GM21717 (cell line): ENCODE data around the gene TRMT61B.
A peak's percentile ranks its signal among the peaks of the same experiment; 100 is the strongest.

ENCODE experiments used
- ATAC-seq: cut with Tn5 transposase; IDR thresholded peaks from one replicate; pipeline ENCODE4 v1.9.1; 2021; ENCODE audit warnings: mild to moderate bottlenecking, moderate library complexity; ENCODE audit not compliant: unreplicated experiment

Gene TRMT61B

DNA sequence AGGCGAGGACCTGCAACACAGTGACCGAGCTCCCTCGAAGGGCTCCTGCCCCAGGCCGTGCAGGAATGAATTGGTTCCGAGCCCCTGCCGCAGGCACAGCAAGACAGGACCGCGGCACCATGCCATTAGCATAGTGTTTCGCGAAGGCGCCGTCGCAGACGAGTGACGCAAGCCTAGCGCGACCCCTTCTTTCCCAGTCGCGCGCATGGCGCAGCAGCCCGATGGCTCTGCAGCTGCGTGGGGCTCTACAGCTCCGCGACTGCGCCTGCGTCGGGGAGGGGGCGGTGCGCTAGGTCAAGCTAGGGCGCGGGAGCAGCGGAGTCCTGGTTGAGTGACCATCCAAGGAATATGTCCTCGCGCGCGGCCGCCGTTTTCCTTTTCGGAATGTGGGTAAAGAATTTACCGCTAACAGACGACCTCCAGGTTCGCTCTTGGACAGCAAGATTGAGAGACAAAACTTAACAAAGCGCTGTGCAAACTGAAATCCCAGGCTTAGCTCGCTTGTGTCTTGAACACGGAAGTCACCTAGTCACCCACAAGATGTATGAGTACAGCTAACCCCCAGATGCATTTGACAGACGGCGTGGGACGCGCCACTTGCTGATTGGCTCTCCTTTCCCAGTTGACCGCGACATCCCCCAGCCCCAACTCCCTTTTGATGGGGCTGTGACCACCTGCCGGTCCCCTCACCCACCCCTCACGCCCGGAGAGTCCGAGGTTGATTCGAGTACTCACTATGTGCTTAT, at the start of gene TRMT61B:
TRMT61B (minus strand) TSS at position 164 of the 746 bp plus-strand sequence; CDS start at position 132, 32 bp downstream.
- ATAC-seq, result peak; percentile 90

DNA sequence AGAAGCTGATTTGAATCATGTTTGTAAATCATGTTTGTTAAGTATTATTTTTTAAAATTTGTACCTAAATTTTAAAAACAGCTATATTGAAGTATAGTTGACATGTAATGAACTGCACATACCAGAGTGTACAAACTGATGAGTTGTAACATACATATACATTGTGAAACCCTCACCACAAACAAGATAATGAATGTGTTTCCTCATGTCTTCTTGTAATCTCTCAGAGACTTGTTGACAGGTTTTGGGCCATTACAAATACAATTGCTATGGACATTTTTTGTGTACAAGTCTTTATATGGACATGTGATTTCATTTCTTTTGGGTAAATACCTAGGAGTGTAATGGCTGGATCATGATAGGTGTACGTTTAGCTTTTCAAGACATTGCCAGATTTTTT, 45.8 kb upstream of the TRMT61B start:
- ATAC-seq, result no peak

DNA sequence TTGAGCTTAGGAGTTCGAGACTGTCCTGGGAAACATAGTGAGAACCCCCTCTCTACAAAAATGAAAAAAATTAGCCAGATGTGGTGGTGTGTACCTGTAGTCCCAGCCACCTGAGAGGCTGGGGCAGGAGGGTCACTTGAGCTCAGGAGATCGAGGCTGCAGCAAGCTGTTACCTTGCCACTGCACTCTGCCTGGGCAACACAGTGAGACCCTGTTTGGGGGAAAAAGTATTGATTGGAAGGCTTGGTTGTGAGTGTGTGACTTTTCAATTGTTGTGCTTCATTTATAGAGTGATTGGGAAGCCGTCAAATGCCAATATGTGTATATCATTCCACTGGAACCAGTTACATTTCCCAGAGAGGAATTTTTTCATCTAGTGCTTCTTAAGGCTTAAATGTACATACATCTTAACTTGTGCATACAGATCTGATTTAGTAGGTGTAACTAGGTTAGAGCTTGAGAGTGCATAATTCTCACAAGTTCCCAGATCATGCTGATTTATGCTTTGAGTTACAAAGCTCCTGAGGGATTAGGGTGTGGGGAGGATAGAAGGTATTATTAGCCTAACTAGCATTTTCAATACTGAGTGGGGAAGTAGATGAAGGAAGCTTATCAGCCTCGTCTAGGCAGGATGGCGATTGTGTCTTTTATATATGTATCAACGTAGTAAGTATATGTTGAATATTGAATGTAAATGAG, 39.7 kb upstream of the TRMT61B start:
- no peak for ATAC-seq

DNA sequence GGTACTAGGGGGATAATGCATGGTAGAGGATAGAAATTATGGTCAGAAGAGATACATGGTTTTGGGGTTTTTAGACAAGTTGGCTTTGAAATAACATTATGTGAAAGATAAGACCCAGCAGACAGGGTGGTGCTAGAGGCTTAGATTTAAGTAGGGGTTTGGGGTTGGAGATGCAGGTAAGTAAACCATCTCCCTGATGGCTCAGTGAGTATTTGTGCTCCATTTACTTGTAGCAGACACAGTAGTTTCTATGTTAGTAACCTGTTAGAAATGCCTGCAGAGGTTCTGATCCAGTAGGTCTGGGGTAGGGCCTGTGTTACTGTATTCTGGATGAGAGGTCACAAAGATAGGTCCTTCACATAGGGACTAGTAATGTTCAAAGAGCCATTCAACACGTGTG, 38.1 kb upstream of the TRMT61B start:
- no peak for ATAC-seq

DNA sequence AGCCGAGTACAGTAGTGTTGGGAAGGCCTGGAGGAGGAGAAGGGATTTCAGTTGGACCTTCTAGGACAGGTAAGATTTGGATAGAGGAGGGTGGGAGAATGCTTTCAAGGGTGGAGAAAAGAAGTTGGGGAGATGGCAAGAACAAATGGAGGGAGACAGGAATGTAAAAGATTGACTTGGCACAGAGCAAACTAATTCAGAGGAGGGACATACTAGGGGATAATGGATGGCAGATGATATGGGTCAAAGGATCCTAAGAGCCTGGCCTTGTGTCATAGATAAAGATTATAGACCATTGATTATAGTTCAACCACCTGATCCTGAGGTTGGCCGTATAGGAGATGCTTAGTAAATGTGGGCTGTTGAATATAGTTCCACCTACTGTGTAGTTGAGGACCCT, 36.7 kb upstream of the TRMT61B start:
- ATAC-seq, result no peak

DNA sequence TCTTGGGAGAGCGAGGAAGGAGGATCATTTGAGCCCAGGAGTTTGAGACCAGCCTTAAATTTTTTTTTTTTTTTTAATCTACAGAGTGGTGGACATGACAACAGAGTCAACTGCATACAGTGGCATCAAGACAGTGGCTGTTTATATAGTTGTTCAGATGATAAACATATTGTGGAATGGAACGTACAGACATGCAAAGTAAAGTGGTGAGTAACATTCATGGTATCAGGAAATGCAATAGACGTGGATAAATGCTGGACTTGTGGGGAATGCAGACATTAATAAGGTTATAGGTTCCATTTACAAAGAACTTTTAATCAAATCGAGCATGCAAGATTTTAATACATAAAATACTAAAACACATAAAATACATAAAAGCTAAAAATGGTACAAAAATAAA, 36.3 kb upstream of the TRMT61B start:
- no peak for ATAC-seq

DNA sequence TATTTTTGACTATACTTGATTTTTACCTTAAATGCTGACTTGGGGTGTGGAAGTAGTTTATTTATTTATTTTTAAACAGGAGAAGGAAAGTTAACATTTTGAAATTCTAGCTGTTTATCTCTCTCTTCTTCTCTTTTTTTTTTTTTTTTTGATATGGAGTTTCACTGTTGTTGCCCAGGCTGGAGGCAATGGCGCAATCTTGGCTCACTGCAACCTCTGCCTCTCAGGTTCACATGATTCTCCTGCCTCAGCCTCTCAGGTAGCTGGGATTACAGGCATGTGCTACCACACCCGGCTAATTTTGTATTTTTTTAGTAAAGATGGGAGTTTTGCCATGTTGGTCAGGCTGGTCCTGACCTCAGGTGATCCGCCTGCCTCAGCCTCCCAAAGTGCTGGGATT, 35.4 kb upstream of the TRMT61B start:
- ATAC-seq, result no peak

DNA sequence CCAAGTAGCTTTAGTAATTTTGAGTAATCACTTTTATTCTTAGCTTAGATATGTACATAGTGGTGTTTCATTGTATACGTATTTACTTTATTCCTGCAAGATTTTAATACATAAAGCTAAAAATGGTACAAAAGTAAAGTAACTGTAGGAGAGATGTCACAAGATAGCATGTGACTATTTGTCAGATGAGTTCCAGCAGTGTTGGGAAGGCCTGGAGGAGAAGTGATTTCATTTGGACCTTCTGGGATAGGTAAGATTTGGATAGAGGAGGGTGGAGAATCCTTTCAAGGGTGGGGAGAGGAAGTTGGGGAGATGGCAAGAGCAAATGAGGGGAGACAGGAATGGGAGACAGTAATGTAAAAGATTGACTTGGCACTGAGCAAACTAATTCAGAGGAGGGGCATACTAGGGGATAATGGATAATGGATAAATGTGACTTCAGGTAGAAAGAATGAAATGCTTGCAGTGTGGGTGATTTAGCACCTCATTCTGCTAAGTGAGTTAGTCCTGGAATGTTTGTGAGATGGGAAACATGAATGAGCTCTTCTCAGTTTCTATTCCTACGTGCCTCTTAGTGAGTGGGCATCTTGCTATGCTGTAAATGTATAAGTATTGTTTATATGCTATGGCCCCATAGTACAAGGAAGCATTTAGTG, 34.8 kb upstream of the TRMT61B start:
- ATAC-seq, result no peak

DNA sequence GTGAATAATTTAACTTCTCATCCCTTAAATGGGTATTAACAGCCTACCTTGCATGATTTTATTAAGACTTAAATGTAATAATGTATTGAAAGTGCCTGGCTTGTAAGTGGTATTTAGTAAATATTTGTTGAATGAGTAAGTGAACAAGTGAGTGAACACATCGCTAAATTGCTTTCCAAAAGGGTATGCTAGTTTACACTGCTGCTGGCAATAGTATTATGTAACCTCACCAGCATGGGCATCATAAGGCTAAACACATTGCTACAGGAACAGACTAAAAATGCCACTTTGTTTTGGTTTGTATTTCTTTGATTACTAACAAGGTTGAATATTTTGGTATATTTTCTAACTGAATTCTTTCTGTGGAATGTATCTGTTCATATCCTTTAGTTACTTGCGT, 34.2 kb upstream of the TRMT61B start:
- ATAC-seq, result no peak

DNA sequence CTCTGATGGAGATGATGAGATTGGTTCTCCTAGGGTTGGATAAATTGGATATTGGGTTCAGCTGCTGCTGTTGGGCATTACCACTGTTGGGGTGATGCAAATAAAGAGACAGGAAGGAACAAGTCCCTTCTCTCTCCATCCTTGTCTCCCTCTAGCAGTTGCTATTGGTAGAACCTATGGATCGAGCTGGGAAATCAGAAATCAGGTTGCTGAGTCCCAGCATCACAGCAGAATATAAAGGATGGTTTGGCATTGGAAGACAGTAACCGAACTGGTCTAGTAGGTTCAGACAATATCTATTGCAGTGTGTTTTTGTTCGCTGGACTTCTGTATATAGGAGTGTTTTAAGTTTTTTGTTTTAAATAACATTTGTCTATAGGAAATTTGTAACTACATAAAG, 32.5 kb upstream of the TRMT61B start:
- no peak for ATAC-seq

DNA sequence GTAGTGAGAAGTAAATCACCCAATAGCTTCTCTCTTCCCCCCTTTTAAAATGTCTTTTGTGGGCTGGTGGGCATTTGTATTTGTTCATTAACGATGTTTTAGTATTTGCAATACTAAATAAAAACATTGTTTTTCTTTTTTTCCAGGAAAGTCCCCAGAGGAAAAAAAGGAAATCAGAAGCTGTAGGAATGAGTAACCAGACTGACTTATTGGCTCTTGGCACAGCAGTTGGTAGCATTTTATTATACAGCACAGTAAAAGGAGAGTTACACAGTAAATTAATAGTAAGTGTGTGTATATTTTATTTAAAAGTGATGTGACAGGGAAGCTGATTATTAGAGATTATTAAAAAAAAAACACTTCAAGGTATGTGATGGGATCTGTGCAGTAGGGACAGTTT, 31.7 kb upstream of the TRMT61B start:
- no peak for ATAC-seq

DNA sequence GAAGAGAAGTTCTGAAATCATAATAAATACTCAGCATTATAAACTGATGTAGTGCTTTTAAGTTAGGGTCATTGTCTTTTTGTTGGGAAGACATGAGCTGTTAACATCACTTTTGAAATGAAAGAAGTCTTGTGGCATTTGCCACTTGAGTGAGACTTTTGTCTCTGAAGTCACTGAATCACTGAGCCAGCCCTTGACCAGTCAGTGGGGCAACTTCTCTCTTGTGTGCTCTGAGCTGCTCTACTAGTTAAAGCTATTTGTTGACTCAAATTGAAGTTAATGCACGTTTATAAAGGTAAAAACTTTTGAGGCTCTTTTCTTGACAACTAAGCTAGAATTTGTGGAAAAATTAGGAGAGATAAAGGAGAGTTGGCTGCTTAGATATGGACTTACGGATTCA, 31.1 kb upstream of the TRMT61B start:
- ATAC-seq, result no peak

DNA sequence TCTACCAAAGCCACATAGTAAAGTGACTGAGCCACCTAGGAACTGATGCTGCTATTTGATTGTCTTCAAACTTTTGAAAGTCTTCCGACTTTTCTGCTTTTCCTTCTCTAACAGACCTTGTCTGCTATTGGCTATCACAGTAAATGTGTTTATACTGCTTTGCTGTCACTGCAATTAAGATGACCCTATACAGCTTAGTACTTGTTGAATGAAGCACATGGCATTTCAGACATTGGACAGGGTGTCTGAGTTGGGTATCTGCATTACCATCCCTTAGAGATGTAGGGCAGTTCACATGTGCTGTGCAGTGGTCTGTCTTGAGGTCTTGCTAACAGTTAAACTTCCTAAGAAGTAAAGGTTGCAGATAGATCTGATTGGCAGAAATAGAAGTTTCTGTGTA, 27.9 kb upstream of the TRMT61B start:
- ATAC-seq, result no peak

DNA sequence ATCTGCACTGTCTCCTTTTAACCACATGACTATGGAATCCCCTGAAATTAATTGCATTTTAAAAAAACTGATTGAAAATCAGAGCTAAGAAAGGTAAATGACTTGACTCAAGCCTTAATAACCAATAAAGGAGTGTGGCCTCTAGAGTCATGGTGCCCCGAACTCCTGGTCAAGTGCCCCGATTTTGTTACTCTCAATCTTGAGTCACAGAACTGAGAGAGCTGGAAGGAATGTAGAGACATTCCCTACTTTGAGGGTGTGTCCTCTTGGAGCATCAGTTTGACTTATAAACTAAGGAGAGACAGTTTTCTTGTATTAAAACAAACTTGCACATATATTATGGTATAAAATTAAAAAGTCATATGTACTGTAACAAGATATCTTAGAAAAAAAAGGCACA, 26.8 kb upstream of the TRMT61B start:
- no peak for ATAC-seq

DNA sequence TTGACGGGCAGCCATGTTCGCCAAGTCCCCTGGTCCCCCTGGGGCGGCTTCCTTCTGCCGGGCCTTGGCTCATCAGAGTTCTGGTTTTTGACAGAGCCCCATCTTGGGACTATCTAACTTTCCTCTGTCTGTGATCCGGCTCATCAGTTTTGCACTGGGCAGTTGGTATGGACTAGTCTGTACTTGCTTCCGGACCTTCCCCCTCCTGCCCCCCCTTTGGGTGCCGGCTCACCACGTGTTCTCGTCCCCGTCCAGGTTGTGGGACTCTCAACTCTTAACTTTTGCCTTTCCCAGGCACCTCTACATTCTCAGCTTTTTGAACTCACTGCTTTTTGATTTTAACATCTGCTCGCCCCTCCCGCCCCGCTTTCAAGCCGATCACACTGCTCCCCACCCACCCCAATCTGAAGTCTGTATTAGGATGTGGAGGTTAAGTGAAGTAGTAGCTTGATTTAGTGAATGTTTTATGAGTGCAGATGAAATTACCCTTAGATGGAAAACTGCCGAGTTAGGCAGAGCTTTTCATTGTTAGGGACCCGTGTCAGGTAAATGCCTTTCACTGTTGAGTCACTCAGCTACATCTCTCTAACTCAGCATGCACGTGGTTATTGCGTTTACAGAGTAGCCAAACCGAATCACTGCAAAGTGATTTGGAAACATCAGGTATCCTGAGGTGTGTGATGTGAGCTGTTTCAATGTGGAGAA, 25.2 kb upstream of the TRMT61B start:
- peak; percentile 26 for ATAC-seq

DNA sequence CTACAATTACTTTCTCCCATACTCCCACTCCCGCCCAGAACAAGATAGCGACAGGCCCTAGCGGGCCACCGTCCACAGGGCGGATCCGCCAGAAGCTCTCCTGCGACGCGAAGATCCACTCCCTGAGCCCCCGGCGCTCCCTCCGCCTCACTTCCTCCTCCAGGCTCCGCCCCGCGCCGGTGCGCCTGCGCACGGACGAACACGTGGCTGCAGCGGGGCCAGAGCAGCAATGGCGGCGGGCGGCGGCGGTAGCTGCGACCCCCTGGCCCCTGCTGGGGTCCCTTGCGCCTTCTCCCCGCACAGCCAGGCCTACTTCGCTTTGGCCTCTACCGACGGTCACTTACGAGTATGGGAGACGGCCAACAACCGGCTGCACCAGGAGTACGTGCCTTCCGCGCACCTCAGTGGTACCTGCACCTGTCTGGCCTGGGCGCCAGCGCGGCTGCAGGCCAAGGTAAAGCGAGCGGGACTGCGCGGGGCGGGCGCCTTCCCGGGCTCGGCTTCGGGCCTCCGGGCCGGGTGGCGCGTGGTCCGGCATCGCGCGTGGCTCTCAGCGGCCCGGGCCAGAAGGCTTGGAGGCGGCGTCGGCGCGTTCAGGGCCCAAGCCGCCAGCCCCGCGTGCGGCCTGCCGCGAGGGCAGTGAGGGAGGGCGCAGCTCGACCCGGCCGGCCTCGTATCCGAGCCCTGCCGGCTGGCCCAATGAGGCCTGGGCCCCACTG, 24.5 kb upstream of the TRMT61B start, which contains the start of gene WDR43:
WDR43 (plus strand) TSS at position 198 of the 719 bp plus-strand sequence; CDS start at position 230, 32 bp downstream.
- peak; percentile 89 for ATAC-seq

DNA sequence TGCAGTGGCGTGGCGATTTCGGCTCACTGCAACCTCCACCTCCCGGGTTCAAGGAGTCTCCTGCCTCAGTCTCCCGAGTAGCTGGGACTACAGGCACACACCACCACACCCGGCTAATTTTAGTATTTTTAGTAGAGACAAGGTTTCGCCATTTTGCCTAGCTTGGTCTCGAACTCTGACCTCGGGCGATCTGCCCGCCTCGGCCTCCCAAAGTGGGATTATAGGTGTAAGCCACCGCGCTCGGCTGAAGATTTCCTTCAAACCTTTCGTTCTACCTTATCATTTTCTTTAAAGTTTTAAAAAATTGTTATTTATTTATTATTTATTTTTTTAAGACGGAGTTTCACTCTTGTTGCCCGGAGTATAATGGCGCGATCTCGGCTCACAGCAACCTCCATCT, 23.4 kb upstream of the TRMT61B start:
- no peak for ATAC-seq

DNA sequence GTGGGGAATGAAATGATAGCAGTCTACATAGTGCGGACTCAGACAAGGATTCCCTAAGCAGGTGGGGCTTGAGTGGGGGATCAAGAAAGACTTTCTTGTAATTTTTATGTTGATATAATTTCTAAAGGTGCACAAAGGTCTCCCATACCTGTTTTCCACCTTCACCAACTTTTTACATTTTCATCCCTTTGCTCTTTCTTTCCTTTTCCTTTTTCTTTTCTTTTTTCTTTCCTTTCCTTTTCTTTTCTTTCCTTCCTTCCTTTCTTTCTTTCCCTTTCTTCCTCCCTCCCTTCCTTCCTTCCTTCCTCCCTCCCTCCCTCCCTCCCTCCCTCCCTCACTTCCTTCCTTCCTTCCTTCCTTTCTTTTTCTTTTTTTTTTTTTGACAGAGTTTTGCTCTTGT, 10.1 kb upstream of the TRMT61B start:
- ATAC-seq, result no peak

DNA sequence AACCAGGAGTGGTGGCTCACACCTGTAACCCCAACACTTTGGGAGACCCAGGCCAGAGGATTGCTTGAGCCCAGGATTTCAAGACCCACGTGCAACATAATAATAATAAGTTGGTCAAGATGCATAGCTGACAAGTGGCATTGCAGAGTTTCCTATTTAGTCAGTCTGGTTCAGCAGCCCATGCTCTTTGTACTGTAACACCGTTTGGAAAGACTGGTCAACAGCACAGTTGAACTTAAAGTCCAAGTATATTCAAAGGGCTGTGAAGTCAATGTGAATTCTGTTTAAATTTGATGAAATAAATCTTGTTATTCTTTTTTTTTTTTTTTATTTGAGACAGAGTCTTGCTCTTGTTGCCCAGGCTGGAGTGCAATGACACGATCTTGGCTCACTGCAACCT, 1.5 kb upstream of the TRMT61B start:
- ATAC-seq, result no peak

DNA sequence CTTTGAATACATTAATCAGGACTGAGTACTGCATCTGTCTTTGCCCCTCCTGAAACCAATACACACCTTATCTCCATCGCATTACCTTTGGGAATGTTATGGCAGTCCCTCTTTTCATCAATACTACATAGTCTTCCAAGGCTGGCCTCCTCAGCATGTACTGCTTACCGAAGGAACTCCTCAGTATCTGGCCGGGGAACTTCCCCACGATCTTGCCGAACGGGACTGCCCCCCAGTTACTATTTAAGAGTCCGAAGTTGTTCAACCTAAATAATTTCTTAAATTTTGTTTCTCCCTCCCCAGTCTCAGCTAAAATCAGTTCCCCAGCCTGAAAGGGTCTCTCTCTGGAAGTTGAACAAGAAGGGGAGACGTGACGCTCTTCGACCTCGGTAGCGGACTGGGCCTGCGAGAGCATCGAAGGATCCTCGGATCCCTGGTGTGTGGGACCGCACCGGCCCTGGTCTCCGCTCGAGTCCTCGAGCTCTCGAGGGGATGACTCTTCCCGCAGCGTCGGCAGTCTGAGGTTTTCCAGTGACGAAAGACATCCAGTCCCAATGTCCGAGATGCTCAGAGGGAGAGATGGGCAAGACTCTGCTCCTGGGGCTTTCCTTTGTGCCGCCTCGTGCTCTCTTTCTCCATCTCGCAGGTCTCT, 489 bp downstream of the TRMT61B start:
- peak; percentile 23 for ATAC-seq
